Measurements from ENCODE around the gene HS1BP3.

HS1BP3 gene

DNA sequence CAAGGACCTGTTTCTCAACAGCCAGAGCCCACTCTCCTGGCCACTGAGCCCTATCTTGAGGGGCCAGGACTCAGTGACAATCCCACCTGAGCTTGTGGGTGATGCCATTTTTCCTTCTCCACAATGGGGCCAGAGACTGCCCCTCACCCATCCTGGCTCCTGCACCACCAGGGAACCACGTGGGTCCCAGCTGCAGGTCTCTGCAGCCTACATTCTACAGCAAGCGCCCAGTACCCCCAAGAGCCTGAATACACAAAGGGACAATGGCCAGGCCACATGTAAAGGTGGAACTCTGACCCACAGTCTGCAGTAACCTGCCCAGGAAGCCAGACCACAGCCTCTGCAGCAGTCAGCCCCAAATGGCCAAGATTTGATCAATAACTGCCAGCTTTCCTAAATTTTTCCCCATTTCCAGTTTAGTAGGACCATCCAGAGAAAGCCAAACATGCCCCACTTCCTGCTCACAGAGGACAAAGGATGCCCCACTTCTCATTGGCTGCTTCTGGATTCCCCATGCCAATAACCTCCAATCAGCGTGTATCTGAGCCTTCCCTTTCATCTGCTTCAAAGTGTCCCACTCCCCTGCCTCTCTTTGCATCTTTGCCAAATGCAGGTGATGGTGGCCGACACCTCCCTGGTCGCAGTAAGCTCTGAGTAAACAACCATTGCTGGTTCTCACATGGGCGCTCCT lies 19.1 kb downstream of the HS1BP3 start:
- DNase-seq (ENCODE audit: low read depth, low spot score): no peak

DNA sequence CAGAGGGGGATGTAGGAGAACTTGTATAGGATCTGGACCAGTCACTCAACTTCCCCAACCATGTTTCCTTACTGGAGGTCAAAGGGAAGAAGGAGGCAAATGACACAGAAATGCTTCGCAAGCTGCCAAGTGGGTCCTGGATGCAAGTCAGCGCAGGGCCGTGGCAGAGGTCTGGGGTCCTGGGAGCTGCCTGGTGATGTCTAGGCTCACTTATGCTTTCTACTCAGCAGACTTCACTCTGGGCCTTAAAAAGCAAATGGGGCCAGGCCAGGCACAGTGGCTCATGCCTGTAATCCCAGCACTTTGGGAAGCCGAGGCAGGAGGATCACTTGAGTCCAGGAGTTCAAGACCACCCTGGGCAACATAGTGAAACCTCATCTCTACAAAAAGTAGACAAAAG lies 19.9 kb downstream of the HS1BP3 start:
- DNase-seq (ENCODE audit: low read depth, low spot score): no peak

DNA sequence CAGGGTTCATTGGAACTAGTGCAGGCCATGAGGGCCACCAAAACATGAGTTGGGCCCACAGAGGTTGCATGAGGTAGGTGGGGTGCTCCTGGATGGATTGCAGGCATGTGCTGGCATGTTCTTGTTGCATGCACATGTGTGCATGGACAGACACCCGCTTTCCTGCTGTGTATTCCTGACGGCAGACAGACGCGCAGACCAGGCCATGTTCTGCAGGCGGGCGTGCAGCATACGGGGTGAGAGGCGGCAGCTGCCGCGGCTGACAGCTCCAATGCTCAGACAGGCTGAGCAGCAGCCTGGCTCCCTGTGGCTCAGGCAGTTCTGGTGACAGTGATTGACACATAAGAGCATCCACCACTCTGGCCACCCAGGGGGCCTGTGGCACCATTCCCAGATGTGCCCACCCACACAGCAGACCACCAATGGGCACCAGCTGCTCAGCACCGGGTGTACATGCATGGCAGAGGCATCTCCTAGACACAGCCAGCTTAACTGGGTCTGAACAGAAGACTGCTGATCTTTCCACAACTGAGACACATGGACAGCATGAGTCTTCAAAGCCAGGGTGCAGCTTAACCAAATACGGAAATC lies 21.2 kb downstream of the HS1BP3 start:
- no peak for DNase-seq (ENCODE audit: low read depth, low spot score)

DNA sequence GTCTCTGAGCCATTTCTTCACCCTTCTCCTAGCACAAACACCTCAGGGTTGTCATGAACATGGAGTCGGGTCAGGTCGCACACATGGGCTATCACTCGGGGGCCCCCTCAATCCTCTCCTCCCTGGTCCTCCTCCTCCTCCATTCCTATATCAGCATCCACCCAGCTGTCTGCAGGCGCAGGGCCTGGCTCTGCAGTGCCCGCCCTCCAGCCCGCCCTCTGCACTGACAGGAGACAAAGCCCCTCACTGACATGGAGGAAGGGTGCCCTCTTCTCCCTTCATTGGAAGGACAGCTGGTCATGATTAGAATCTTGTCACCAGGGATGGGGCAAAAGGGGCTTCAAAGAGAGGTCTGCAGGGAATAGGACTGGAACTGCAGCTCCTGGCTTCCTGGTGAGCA lies 21.7 kb downstream of the HS1BP3 start:
- DNase-seq (ENCODE audit: low read depth, low spot score): no peak

DNA sequence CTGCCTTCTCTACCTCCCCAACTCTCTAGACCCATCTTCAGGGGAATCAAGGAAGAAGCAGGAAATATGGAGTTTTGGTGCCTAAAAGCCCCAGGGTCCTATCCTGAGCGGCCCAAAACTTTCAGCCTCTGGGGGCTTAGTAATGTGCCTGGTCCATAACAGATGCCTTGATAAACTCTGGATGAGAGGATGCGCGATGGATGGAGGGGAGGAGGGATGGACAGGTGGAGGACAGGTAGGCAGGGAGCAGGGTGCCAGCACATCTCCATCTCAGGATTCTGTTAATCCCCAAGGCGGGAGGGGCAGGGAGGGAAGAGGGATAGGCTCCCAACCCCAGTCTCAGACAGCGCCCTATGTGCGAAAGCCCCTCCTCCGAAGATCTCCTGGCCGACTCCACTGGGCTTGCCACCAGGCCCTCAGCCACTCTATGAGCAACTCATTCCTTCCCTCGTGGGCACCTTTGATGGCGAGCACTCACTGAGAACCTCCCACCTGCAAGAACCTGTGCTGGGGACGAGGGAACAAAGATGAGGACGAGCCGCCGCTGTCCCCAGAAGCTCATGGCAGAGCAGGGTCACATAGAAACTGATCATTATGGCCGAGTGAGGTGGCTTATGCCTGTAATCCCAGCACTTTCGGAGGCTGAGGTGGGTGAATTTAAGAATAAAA lies 23.1 kb downstream of the HS1BP3 start:
- no peak for DNase-seq (ENCODE audit: low read depth, low spot score)

DNA sequence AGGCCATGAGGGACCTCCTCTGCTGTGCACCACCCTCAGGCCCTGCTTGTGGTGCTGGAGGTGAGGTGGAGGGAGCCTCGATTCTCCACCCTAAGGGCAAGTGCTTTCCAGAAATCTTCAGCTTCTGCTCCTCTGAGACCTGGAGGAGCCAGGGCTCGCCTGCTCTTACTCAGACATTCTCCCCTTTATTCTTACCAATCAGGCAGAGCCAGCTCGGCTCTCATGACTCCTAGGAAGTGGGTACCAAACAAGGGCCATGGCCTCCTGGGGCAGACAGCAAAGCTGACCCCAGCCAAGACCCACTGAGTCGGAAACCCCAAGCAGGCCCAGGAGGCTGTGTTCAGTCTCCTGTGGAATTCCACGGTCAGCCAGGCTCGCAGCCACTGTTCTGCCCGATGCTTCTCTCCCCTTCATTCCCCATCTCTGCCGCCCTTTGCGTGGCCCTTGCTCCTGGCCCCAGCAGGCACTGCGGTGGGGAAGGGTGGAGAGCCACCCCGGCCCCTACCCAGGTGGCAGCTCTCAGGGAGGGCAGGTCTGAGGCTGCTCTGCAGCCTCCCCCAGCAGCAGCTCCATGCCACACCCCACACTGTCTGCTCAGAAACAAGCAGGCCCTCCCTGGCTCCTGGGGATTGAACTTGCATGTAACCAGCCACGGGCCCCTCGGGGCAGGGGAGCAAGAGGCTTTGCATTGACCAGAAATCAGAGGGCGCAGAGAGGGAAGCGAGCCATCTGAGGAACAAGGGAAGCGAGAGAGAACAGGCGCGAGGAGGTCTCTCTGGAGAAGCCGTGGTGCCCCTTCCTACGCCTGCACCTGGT lies 24.0 kb downstream of the HS1BP3 start:
- DNase-seq (ENCODE audit: low read depth, low spot score): no peak

DNA sequence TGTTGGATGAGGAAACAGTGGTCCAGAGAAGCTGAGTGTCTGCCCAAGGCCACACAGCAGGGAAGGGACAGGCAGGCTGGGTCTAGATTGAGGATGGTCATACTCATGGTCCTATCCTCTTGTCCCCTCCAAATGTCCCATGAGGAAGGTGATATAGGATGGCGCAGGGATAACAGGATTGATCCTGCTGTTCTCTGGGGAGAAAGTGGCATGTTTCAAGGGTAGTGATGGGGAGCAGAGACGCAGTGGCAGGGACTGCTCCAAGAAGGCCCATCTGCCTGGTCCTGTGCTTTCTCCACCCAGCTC lies 24.6 kb downstream of the HS1BP3 start:
- DNase-seq (ENCODE audit: low read depth, low spot score): no peak

DNA sequence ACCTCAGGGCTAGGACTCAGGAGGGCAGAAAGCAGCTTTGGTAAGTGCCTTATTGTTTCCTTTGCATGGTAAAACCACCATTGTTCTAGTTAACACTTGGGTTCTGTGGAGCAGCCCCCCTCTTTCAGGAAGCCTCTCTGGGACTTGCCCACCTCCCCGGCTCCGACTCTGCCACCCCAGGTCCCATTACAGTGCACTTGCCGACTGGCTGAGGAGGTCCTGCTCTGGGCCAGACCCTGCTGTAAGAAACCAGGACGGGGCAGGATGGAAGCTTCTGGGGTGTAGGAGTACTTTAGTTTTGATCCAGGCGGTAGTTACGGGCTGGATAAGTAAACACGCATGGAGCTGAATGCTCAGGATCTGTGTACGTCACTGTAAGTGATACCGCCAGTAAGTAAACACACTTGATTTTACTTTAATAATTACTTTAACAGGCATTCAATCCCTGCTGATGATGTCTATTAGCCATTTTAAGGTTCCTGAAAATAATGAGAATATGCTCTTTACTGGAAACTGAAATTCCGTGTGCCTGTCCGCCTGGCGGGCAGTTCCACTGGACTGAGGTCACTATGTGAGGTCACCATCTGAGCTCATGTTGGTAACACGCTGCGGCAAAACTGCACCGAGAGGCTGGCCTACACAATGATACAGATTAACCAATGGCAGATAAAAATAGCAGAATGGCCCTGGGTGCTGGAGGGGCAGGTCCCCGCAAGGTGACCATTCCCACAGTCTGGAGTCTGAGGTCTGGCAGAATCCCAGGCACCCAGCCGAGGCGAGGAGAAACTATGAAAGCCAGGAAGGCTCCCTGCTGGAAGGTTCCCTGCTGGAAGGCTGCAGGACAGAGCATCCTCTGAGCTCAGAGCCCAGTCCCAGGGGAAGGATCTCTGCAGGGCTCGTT lies 25.2 kb downstream of the HS1BP3 start:
- no peak for DNase-seq (ENCODE audit: low read depth, low spot score)

DNA sequence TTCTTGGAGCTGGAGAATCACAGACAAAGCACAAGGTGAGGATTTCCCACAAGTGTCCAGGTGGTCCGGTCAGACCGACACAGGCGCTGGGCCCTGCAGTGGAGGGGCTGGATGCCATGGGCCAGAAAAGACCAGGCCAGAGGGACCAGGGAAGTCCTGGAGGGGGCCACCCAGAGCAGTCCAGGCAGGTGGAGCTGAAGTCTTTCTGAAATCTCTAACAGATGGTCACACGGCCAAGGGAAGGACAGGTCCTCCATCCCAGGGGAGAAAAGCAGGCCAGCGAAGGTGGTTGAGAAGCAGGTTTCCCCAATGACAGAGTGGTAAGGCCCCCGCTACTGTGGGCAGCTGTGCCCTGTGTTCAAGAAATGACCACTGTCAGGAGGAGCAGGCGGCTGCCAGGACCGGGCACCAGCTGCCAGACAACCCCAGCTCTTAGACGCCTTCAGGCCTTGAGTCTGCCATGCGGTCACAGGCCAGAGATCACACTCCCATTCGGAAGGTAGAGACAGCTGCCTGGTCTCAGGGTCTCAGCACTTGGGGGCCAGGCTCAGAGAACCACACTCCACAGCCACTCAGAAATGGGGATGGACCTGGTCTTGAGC lies 25.9 kb downstream of the HS1BP3 start:
- DNase-seq (ENCODE audit: low read depth, low spot score): no peak

DNA sequence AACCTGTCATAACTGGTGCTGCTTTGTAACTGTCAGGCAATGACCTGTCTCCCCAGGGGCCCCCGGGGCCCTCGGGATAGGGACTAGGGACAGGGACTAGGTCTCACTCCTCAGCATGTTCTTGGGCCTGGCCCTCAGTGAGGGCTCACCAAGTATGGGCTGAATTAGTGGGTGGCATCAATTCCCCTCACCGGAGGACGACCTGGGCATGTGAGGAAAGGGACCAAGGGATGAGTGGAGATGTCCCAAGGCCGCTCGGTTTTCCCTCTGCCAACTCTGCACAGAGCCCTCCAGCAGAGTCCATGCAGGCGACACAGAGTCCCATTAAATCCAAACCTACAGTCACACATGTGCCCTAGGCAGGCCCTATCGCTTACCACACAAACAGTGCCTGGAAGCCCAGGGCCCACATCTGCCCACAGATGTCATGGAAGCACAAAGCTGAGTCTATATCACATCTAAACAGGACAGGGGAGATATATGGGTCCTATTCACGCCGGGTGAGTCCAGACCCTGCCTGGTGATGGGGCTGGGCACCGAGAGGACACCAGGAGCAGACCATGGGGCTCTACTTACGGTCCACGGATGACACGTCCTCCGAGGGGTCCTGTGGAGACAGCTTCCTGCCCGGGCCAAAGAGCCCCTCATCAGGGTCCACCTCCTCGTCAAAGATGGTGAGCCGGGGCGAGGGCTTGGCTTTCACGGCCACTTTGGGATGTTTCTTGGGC lies 26.6 kb downstream of the HS1BP3 start:
- no peak for DNase-seq (ENCODE audit: low read depth, low spot score)

DNA sequence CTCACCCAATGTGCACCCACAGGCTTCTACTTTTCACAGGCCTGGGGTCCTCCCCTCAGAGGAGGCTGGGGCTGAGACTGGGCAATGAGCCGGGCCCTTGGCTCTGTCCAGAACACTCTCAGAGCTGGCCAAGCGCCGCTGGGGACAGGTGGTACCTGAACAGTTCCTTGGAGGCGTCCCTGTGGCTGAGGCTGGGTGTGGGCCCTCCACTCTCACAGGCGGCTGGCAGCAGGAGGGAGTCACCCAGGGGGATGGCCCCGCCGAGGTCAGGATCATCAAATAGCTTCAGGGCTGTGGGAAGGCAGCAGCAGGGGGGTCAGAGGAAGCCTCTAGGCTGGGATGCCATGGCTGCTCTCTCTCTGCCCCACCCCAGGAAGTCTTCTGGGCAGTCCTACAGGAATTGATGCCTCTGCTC lies 27.1 kb downstream of the HS1BP3 start:
- DNase-seq (ENCODE audit: low read depth, low spot score): no peak

DNA sequence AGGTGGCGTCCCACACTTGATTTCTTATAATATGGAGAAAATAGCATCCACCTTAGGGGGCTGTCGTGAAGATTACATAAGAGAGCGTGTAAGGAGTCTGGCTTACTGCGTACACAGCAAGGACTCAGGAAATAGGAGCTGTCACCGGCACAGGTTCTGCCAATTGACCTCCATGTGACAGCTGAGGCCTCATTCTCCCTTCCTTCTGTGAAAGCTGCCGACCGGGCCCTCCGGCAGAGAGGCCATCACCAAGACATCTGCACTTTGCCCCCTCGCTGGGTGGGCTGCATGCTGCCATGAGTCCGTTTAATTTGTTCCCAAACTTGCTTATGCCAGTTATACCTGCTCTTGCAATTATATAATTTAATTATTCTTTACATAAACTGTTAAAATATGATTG lies 27.7 kb downstream of the HS1BP3 start:
- no peak for DNase-seq (ENCODE audit: low read depth, low spot score)

DNA sequence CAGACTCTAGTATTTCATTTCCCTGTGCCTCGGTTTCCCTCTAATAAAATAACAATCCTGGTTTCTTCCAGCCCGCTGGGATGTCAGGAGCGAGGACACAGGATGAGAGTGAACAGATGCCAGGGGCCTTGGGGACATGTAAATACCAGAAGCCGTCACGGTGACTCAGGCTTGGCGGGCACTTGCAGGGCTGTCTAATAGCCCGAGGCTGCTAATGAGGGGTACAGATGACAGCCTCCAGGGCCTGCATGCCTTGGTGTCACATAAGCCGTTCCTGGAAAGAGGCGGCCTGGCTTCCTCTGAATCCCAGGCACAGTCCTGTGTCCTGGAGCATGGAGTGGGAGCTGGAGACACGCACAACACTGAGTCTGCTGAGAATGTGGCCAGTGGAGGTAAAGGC lies 28.2 kb downstream of the HS1BP3 start:
- no peak for DNase-seq (ENCODE audit: low read depth, low spot score)

DNA sequence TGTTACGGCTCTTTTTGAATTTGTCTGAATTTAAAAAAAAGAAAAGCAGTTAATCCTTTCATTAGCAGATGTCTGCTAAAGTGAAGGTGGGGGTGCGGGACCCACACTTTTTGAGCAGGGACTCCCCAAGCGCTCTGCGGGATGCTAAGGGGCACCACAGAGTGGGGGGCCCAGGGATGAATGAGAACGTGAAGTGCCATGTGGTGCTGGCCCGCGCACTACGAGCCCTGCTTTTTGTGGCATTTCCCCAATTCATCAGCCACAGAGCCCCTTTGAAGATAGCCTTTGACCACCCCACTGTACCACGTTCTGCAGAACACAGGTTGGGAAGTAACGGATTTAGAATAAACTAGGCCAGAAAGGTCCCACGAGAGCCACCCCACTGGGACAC lies 28.6 kb downstream of the HS1BP3 start:
- no peak for DNase-seq (ENCODE audit: low read depth, low spot score)

DNA sequence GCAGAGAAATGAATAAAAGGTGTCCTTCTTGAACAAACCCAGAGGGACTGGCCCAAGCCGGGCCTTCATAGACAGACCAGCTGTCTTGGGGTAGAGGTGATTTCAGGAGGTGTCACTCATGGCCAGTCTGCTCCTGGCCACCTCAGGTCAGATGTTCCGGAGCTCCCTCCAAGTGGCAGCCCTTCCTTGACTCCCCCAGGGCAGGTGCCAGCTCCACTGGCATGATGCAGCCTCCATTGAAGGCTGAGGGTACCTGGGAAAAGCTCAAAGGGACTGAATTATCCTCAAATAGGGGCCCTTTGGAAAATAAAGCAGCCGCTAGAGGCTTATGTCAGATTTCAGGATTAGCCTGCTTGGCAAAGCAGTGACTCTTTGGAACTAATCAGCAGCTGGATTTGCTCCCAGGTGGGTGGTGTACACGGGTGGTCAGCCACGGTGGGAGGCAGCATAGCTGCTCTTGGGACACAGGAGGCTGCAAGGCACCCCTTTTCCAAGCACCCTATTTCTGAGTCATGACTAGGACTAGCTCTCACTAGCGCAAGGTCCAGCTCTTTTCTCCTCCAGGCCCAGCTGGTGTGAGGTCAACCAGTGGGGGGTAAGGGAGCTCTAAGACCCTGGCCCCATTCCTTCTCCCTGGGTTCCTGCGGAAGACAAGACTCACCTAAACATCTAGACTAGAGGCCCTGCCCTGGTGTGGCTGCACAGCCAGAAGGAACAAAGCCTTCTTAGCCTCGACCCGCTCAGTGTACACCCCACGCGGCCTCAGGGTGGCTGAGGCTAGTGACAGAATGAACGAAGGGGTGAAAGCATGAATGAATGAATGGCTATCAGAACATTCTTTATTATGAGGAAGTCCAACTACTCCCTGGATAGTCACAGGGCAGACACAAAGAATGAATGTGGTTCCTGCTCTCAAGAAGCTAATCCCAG lies 29.3 kb downstream of the HS1BP3 start:
- DNase-seq (ENCODE audit: low read depth, low spot score): no peak

DNA sequence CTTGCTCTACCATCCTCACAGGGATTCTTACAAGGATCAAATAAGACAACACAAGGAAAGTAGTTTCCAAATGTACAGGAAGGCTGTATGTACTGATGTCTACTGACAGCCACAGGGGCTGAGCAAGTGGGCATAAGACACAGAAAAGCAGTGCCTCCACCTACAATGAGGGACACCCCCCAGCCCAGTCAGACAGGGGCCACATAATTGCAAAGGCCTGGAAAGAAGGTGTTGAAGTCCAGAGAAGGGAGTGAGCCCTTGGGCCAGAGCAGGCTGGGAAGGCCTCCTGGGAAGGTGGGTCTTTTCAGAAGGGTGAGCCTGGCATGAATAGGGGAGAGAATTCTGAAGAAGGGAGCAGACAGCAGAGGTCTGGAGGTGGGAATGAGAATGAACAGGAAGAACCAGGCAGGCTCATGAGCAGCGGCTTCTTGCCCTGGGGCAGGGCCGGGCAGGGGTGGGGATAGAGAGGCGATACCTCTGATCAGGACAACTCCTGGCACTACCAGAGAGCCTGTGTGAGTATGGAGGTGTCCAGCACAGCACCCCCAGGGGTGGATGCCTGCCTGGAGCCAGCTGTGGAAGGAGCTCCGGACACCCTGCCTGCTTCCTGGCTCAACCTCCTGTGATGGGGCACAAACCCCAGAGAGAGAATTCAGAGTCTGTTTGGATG lies 30.1 kb downstream of the HS1BP3 start:
- no peak for DNase-seq (ENCODE audit: low read depth, low spot score)

DNA sequence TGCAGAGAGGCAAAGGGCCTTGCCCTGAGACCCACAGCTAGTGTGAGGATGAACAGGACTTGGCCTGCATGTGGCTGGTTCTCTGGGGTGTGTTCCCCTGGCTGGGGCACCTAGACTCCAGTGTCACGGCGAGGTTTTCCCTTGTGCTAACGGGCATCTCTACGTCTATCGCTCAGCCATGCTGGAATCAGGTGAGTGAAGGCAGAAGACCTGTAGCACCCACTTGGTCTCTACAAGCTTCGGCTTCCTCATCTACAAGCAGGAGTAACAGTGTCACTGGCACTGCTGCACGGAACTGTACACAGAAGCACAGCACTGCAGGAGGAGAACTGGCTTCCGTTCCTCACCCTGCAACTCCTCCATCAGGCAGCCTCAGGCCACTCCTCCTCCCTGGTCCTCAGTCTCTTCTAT lies 30.6 kb downstream of the HS1BP3 start:
- DNase-seq (ENCODE audit: low read depth, low spot score): no peak

DNA sequence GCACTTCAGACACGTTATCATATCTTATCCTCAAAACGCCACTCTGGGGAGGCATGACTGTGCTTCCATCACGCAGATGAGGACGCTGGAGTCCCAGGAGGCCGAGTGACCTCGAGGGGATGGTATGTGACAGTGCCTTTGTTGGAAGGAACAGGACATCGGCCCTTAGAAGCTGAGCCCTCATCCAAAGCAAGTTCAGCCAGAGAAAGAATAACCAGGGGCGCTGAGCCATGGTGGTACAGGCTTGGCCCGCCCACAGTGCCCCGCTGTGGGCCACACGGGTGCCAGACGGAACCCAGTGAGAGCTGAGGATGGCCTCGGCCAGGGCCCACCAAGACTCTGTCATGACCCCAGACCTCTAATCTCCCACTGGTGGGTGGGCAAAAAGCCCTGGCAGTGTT lies 31.3 kb downstream of the HS1BP3 start:
- DNase-seq (ENCODE audit: low read depth, low spot score): no peak
